HEK293T (cell line): ENCODE measurements around the gene GAK.

Source experiments
- CTCF ChIA-PET: fragments of 350-600 bp; formaldehyde crosslinking; extraction: SDS; loops from one replicate; lab custom pipeline; 2021; ENCODE audit warnings: antibody characterized with exemption, inconsistent platforms; lab: Yijun Ruan, JAX
- POLR2A ChIA-PET: fragments of 350-600 bp; formaldehyde crosslinking; extraction: SDS; loops from one replicate; lab custom pipeline; 2020; ENCODE audit warnings: antibody characterized with exemption, inconsistent platforms; lab: Yijun Ruan, JAX
- DNase-seq: peaks from one replicate; pipeline ENCODE4 v3.0.0; 2012; ENCODE audit warnings: mixed read lengths; ENCODE audit errors: extremely low spot score
- ARNT ChIP-seq: fragments of 450-650 bp; IDR thresholded peaks from 2 replicates; pipeline ENCODE4 v1.6.1; 2017; ENCODE audit warnings: mild to moderate bottlenecking
- BHLHE40 ChIP-seq: fragments of 450-650 bp; IDR thresholded peaks from 2 replicates; pipeline ENCODE4 v1.6.1; 2016; ENCODE audit warnings: mild to moderate bottlenecking, moderate library complexity, borderline replicate concordance
- CTBP1 ChIP-seq: fragments of 450-650 bp; IDR thresholded peaks from 2 replicates; pipeline ENCODE4 v1.6.1; 2016; ENCODE audit warnings: borderline replicate concordance
- ELF4 ChIP-seq: fragments of 450-650 bp; IDR thresholded peaks from 2 replicates; pipeline ENCODE4 v1.6.1; 2017; ENCODE audit warnings: antibody characterized with exemption
- FOXA1 ChIP-seq: fragments of 450-650 bp; IDR thresholded peaks from 2 replicates; pipeline ENCODE4 v1.6.1; 2016; ENCODE audit warnings: mild to moderate bottlenecking
- FOXK2 ChIP-seq: fragments of 450-650 bp; IDR thresholded peaks from 2 replicates; pipeline ENCODE4 v1.6.1; 2016; ENCODE audit warnings: mild to moderate bottlenecking
- FOXM1 ChIP-seq: fragments of 450-650 bp; IDR thresholded peaks from 2 replicates; pipeline ENCODE4 v1.6.1; 2017; ENCODE audit warnings: mild to moderate bottlenecking, borderline replicate concordance
- HDGF ChIP-seq: fragments of 450-650 bp; IDR thresholded peaks from 2 replicates; pipeline ENCODE4 v1.6.1; 2017; ENCODE audit warnings: antibody characterized with exemption, borderline replicate concordance
- L3MBTL2 ChIP-seq: fragments of 450-650 bp; conservative IDR thresholded peaks from 2 replicates; pipeline ENCODE4 v1.6.1; 2016; ENCODE audit warnings: mild to moderate bottlenecking
- LEF1 ChIP-seq: fragments of 450-650 bp; IDR thresholded peaks from 2 replicates; pipeline ENCODE4 v1.6.1; 2017; ENCODE audit warnings: mild to moderate bottlenecking, borderline replicate concordance
- NFRKB ChIP-seq: fragments of 450-650 bp; IDR thresholded peaks from 2 replicates; pipeline ENCODE4 v1.6.1; 2016; ENCODE audit warnings: mild to moderate bottlenecking, moderate library complexity
- SP1 ChIP-seq: fragments of 450-650 bp; IDR thresholded peaks from 2 replicates; pipeline ENCODE4 v1.6.1; 2017
- SUZ12 ChIP-seq: fragments of 450-650 bp; IDR thresholded peaks from 2 replicates; pipeline ENCODE4 v1.6.1; 2016; ENCODE audit warnings: mild to moderate bottlenecking
- TARDBP ChIP-seq: fragments of 450-650 bp; IDR thresholded peaks from 2 replicates; pipeline ENCODE4 v1.6.1; 2016
- ZNF384 ChIP-seq: fragments of 450-650 bp; IDR thresholded peaks from 2 replicates; pipeline ENCODE4 v1.6.1; 2016
- TF ChIP-seq, protein P1 (sequence below): fragments of 450-650 bp; IDR thresholded peaks from 2 replicates; pipeline ENCODE4 v1.6.1; 2016

Gene GAK

DNA sequence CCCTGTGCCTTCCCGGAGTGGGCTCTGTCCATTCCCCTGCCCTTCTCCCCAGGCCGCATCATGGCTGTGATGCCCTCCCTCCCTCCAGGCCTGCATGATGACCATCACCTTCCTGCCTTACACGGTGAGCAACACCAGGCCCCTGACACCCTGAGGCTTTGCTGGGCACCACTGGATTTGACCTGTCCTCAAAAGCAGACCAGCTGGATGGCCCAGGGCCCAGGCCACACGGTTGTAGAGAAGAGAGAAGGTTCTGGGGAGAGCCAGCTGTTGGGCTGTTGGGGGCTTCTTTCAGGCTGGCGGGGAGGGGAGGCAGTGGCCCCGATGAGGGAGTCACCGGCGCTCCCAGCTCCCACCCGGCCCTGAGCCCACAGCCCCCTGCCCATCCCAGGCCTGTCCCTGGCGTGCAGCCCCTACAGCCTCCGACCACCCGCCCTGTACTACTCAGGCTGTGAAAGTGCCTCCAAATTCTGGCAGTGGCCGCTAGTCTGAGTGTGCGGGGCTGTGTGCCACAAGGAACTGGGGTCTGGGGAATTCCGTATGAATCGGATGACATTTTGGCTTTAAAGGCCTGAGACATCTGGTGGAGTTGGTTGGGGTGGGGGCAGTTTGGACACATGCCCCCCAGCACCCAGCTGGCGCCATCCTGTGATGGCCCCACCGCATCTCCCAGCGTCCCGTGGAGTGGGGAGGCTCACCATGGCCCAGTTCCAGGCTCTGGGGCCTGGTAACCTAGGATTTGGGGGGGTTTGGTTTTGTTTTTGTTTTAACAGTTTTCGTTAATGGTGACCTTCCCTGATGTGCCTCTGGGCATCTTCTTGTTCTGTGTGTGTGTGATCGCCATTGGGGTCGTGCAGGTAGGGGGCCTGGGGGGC, 19.7 kb upstream of the GAK start:
- TF ChIP-seq SP1 (no peak), FOXM1 (no peak), ELF4 (no peak), SUZ12 (no peak), NFRKB (no peak), ARNT (no peak), CTBP1 (no peak)
- no peak for DNase-seq
- CTCF ChIA-PET, result no interaction called here
- POLR2A ChIA-PET, result no interaction called here

DNA sequence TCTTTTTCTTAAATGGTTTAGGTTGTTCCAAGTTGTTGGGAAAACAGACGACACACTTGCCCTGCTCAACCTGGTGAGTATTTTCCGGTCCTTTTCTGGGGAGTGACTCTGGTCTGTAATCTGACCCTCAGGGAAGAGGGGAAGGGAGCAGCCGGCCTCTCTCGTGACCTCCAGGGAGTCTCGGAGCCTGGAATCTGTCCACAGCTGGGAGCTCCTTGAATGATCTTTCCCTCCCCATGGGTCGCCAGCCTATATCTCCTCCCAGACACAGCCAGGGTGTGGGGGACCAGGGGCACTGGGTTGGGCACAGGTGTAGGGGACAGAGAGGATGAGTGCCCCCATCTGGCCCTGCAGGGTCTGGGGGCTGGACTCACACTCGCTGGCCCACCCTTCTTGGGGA, 19.1 kb upstream of the GAK start:
- TF ChIP-seq FOXA1, result no peak
- no peak for TF ChIP-seq NFRKB
- TF ChIP-seq HDGF, result no peak
- TF ChIP-seq LEF1, result no peak
- TF ChIP-seq, protein P1, sequence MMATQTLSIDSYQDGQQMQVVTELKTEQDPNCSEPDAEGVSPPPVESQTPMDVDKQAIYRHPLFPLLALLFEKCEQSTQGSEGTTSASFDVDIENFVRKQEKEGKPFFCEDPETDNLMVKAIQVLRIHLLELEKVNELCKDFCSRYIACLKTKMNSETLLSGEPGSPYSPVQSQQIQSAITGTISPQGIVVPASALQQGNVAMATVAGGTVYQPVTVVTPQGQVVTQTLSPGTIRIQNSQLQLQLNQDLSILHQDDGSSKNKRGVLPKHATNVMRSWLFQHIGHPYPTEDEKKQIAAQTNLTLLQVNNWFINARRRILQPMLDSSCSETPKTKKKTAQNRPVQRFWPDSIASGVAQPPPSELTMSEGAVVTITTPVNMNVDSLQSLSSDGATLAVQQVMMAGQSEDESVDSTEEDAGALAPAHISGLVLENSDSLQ, result no peak
- TF ChIP-seq ARNT, result no peak
- no peak for TF ChIP-seq SP1
- TF ChIP-seq FOXK2, result no peak
- no peak for TF ChIP-seq ZNF384
- no peak for TF ChIP-seq SUZ12
- no peak for TF ChIP-seq FOXM1
- TF ChIP-seq BHLHE40, result no peak
- no peak for TF ChIP-seq TARDBP
- no peak for TF ChIP-seq ELF4
- TF ChIP-seq L3MBTL2, result no peak
- no peak for TF ChIP-seq CTBP1
- ChIA-PET CTCF (no interaction called here), POLR2A (no interaction called here)
- DNase-seq, result no peak

DNA sequence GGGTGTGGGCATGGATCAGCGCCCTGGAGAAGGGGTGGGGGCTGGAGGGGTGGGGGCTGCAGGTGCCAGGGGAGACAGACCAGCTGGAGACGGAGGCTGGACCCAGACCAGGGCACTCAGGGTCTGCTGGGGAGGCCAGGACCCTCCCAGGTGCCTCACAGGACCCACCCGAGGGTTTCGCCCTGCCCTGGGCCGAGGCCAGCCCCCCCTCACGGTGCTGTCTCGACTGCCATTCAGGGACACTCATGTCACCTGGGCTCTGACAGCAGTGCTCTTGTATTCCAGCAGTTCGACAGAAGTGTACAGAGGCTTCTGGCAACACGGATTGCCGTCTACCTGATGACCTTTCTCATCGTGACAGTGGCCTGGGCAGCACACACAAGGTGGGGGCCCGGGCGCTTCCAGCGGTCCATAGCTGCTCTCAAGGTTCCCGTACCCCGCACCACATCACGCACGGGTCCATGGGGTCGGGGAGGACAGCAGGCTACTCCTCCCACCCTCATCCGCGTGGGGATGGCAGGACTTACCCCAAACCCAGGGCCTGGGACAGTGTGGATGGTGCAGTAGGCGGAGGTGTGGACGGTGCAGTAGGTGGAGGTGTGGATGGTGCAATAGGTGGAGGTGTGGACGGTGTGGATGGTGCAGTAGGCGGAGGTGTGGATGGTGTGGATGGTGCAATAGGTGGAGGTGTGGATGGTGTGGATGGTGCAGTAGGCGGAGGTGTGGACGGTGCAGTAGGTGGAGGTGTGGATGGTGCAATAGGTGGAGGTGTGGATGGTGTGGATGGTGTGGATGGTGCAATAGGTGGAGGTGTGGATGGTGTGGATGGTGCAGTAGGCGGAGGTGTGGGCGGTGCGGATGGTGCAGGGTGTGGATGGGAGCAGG, 18.3 kb upstream of the GAK start:
- no peak for DNase-seq
- TF ChIP-seq, protein P1, result no peak
- TF ChIP-seq LEF1 (no peak), ZNF384 (no peak), FOXK2 (no peak), L3MBTL2 (no peak), SP1 (no peak), BHLHE40 (no peak)
- ChIA-PET POLR2A (no interaction called here), CTCF (no interaction called here)

DNA sequence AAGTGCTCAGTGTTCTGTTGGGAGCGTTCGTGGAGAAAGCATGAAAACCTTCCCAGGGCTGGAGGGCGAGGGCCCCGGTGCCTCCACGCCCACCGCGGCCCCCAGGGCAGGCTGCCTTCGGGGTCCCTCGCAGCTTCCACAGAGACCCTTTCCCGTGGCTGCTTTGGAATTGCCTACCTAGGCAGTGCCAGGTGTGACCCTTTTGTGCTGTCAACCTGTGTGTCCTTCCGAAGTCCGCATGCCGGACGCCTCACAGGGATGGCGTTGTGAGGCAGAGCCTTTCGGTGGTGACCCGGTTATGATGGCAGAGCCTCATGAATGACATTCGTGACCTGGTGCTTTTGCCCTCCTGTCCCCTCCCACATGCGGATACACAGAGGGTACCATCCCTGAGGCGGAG, 17.5 kb upstream of the GAK start:
- CTCF ChIA-PET, result no interaction called here

DNA sequence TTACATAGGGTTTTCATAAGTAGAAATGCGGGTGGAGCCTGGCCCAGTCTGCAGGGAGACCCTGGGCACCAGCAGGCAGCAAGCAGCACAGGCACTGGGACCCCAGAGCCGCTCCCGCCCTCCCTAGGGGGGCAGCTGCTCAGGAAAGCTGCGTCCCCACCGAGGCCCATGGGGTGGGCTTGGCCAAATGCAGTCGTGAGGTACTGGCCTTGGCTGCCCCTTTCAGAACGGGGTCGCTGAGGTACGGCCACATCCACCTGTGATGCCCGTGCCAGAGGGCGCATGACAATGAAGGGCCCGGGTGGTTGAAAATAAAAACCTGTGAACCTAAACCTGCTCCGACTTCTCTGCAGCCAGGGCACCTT, 16.8 kb upstream of the GAK start:
- ChIA-PET CTCF (no interaction called here), POLR2A (interaction anchor here (1.1 to 1.8 kb wide), 3 partner anchors 13 to 17 kb away, joined by 4 to 12 read pairs (median 4); partner anchors contain the start of genes GAK and TMEM175)
- no peak for DNase-seq
- TF ChIP-seq LEF1, result no peak
- TF ChIP-seq FOXK2, result no peak
- no peak for TF ChIP-seq FOXM1
- TF ChIP-seq SUZ12, result no peak
- TF ChIP-seq ARNT, result no peak
- no peak for TF ChIP-seq SP1
- TF ChIP-seq, protein P1, result no peak
- TF ChIP-seq TARDBP, result no peak
- TF ChIP-seq ELF4, result no peak
- no peak for TF ChIP-seq FOXA1
- TF ChIP-seq L3MBTL2, result no peak
- no peak for TF ChIP-seq CTBP1
- TF ChIP-seq NFRKB, result no peak
- no peak for TF ChIP-seq HDGF
- no peak for TF ChIP-seq ZNF384
- no peak for TF ChIP-seq BHLHE40

More for the DNA sequence above, 17.5 kb upstream of the GAK start:
- POLR2A ChIA-PET, result no interaction called here
- no peak for DNase-seq
- no peak for TF ChIP-seq ZNF384
- TF ChIP-seq FOXA1, result no peak
- TF ChIP-seq NFRKB, result no peak
- no peak for TF ChIP-seq ELF4
- no peak for TF ChIP-seq LEF1
- TF ChIP-seq CTBP1, result no peak
- TF ChIP-seq SUZ12, result no peak
- TF ChIP-seq TARDBP, result no peak
- no peak for TF ChIP-seq ARNT
- TF ChIP-seq SP1, result no peak
- TF ChIP-seq BHLHE40, result no peak
- TF ChIP-seq FOXK2, result no peak
- no peak for TF ChIP-seq FOXM1
- no peak for TF ChIP-seq L3MBTL2
- TF ChIP-seq, protein P1, result no peak
